Thyroid gland (tissue), 4 donors: ENCODE data around the gene LTF.

ENCODE experiments used
- POLR2A ChIP-seq, 2 donors: fragments of 450-650 bp; IDR thresholded peaks; one replicate each; pipeline ENCODE4 v1.6.1; 2017; ENCODE audit warnings: antibody characterized with exemption in 2 of 2, mild to moderate bottlenecking in 2 of 2, moderate library complexity in 1 of 2
- TF ChIP-seq, protein P1 (sequence below), 6 experiments: fragments of 200-600 bp in 3 of 6; fragments of 450-650 bp in 3 of 6; sonication (generic) in 3 of 6; IDR thresholded peaks; one replicate each; pipeline ENCODE4 v1.5.1; 2016 to 2019; ENCODE audit warnings: antibody characterized with exemption in 6 of 6, mild to moderate bottlenecking in 2 of 6, inconsistent platforms in 1 of 6, moderate library complexity in 1 of 6

DNA sequence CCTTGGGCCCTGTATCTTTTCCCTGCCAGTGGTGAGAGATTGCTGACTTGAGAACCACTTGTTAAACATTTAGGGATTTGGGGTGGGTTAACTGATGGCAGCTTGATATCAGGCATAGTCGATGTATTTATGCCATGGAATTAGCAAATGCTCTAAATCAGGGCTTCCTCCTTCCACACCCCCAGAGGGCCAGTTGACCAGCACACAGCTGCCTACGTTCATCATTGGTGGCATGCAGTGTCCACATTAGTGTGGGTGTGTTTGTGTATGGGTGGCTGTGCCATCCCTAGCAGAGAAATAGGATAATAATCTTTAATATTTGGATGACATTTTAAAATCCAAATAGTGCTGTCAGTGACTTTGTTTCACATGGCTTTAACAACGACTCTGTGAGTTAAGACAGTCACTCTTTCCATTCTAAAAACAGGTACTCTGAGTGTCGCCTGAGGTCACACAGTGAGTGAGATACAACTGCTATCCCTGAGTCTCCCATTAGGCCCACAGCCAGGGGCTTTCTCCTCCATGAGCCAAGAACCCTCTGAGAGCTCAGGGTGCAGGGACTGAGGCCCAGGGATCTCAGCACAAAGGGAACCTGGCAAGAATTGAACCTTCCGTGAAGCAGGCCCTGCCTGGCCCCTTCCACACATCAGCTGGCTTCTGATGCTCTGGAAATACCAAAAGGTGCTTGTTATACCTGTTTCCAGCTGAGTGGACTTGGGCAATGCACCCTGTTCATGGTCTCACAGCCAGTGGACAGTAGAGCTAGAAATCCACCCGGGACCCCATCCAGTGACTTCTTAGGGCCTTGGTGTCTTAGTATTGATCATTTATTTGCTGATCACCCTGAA is 4.3 kb upstream of the LTF start:
- TF ChIP-seq, protein P1, sequence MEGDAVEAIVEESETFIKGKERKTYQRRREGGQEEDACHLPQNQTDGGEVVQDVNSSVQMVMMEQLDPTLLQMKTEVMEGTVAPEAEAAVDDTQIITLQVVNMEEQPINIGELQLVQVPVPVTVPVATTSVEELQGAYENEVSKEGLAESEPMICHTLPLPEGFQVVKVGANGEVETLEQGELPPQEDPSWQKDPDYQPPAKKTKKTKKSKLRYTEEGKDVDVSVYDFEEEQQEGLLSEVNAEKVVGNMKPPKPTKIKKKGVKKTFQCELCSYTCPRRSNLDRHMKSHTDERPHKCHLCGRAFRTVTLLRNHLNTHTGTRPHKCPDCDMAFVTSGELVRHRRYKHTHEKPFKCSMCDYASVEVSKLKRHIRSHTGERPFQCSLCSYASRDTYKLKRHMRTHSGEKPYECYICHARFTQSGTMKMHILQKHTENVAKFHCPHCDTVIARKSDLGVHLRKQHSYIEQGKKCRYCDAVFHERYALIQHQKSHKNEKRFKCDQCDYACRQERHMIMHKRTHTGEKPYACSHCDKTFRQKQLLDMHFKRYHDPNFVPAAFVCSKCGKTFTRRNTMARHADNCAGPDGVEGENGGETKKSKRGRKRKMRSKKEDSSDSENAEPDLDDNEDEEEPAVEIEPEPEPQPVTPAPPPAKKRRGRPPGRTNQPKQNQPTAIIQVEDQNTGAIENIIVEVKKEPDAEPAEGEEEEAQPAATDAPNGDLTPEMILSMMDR (IDR thresholded peaks at IDR 0.05), result no peak
- TF ChIP-seq POLR2A (IDR thresholded peaks at IDR 0.05), result peak in 1 of 2 donors; percentile 26
